HUES48 (cell line): ENCODE results near the gene TDRD9.

Source experiments
- H3K27ac ChIP-seq: one replicate; pipeline ENCODE4 v1.7.0; 2013; ENCODE audit warnings: low read depth, low read length, inconsistent platforms
- H3K27me3 ChIP-seq: 2 replicates; pipeline ENCODE4 v1.6.1; 2013; ENCODE audit warnings: mild to moderate bottlenecking, low read length; ENCODE audit not compliant: control insufficient read depth, insufficient read depth
- H3K36me3 ChIP-seq: 2 replicates; pipeline ENCODE4 v1.6.1; 2013; ENCODE audit warnings: low read length; ENCODE audit not compliant: control insufficient read depth, insufficient read depth
- H3K4me1 ChIP-seq: 2 replicates; pipeline ENCODE4 v1.6.1; 2013; ENCODE audit warnings: mild to moderate bottlenecking, low read length; ENCODE audit not compliant: control insufficient read depth, insufficient read depth
- H3K4me3 ChIP-seq: 2 replicates; pipeline ENCODE4 v1.5.1; 2013; ENCODE audit warnings: mild to moderate bottlenecking, low read depth, low read length
- H3K9ac ChIP-seq: 2 replicates; pipeline ENCODE4 v1.6.1; 2013; ENCODE audit warnings: mild to moderate bottlenecking, low read depth, low read length, moderate library complexity
- H3K9me3 ChIP-seq: 2 replicates; pipeline ENCODE4 v1.6.1; 2013; ENCODE audit warnings: low read length; ENCODE audit not compliant: control insufficient read depth, insufficient read depth

The TDRD9 gene

GRCh38 chr14:103894034-103894722 lies 34.1 kb upstream of the TDRD9 start:
- Histone ChIP-seq H3K4me1 (no peaks in the 10 kb centered on the region), H3K9ac (no peak overlapping the region), H3K27ac (no peak overlapping the region), H3K4me3 (no peak overlapping the region), H3K9me3 (0 out of 2 replicates have a peak, but pooled peaks cover 3% of the 10 kb centered on the region), H3K36me3 (no peaks in the 10 kb centered on the region), H3K27me3 (no peaks in the 10 kb centered on the region)

- H3K27ac ChIP-seq, result no peak overlapping the region
- H3K9ac ChIP-seq, result no peak overlapping the region
- H3K9me3 ChIP-seq, result 0 out of 2 replicates have a peak, but pooled peaks cover 3% of the 10 kb centered on the region
- H3K4me3 ChIP-seq, result no peak overlapping the region
- no peaks in the 10 kb centered on the region for H3K27me3 ChIP-seq
- H3K36me3 ChIP-seq, result no peaks in the 10 kb centered on the region
- H3K4me1 ChIP-seq, result no peaks in the 10 kb centered on the region
Observed at GRCh38 chr14:103894723-103895059, 33.6 kb upstream of the TDRD9 start.

GRCh38 chr14:103896578-103896977 lies 31.7 kb upstream of the TDRD9 start:
- Histone ChIP-seq H3K4me1 (no peaks in the 10 kb centered on the region), H3K4me3 (no peak overlapping the region), H3K9ac (no peak overlapping the region), H3K9me3 (0 out of 2 replicates have a peak, but pooled peaks cover 3% of the 10 kb centered on the region), H3K27ac (no peak overlapping the region), H3K27me3 (no peaks in the 10 kb centered on the region), H3K36me3 (no peaks in the 10 kb centered on the region)

DNA sequence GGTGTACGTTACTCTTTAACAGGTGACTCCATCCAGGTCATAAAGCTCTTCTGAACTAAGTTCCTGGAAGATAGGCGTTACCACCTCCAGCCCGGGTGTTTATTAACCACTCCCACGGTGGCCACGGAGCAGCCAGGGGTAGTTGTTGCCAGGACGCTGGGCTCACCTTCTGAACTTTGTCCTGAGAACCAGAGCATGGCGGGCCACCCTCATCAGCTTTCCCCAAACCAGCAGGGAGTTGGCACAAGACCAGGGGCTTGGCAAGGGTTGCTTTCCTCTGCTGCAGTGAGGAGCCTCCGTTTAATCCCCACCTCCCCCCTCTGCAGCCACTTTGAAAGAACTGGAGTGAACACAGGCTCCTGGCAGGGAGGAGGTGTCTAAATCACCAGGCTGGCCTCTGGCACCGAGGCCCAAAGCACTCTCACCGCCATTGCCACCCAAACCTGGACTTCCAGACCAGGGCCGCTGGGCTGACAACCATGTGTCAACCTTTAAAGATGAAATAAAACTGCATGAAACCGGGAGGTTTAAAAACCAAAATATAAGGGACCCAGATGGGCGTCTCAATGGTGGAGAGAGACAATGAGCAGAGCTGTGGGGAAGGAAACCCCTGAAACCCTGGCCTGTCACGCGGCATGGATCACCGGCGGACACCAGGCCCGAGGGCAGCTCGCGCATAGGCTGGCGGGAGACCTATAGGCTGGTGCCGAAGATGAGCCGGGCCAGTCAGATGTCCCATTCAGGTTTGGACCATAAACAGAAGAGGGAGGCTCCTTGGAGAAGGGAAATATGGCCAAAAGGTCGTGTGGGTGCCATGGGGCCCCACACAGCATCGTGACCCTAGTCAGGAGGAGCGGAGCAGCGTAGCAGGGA lies 30.9 kb upstream of the TDRD9 start:
- Histone ChIP-seq H3K9ac (no peak overlapping the region), H3K36me3 (no peaks in the 10 kb centered on the region), H3K27ac (no peak overlapping the region), H3K27me3 (no peaks in the 10 kb centered on the region), H3K4me3 (no peak overlapping the region), H3K4me1 (no peaks in the 10 kb centered on the region), H3K9me3 (0 out of 2 replicates have a peak, but pooled peaks cover 3% of the 10 kb centered on the region)

DNA sequence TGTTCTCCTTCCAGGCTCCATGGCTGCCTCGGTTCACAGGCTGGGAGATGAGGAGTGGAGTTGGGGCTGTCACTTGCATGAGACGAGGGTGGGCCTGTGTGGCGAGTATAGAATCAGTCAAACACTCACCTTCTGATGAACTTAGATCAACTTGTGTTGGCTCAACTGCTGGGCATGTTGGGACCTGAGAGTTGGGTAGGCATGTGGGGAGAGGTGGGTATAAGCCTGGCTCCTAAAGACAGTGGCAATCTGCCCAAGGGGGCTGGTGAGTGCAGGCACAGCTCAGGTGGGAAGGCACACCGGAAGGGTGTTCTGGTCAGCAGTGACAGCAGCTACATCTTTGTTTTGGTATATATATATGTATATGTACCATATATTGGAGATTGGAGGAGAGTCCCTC lies 30.1 kb upstream of the TDRD9 start:
- Histone ChIP-seq H3K36me3 (no peaks in the 10 kb centered on the region), H3K27me3 (no peaks in the 10 kb centered on the region), H3K9me3 (0 out of 2 replicates have a peak, but pooled peaks cover 3% of the 10 kb centered on the region), H3K27ac (no peak overlapping the region), H3K9ac (no peak overlapping the region), H3K4me3 (no peak overlapping the region), H3K4me1 (no peaks in the 10 kb centered on the region)

GRCh38 chr14:103898711-103899110 lies 29.5 kb upstream of the TDRD9 start:
- no peaks in the 10 kb centered on the region for H3K27me3 ChIP-seq
- no peak overlapping the region for H3K9ac ChIP-seq
- H3K4me1 ChIP-seq, result no peaks in the 10 kb centered on the region
- no peak overlapping the region for H3K27ac ChIP-seq
- H3K9me3 ChIP-seq, result 0 out of 2 replicates have a peak, but pooled peaks cover 3% of the 10 kb centered on the region
- no peak overlapping the region for H3K4me3 ChIP-seq
- no peaks in the 10 kb centered on the region for H3K36me3 ChIP-seq

- Histone ChIP-seq H3K36me3 (no peaks in the 10 kb centered on the region), H3K4me3 (no peak overlapping the region), H3K27me3 (no peaks in the 10 kb centered on the region), H3K9ac (no peak overlapping the region), H3K9me3 (0 out of 2 replicates have a peak, but pooled peaks cover 3% of the 10 kb centered on the region), H3K4me1 (no peaks in the 10 kb centered on the region), H3K27ac (no peak overlapping the region)
Observed at GRCh38 chr14:103899316-103899715, 28.9 kb upstream of the TDRD9 start.

GRCh38 chr14:103899833-103900232 lies 28.4 kb upstream of the TDRD9 start:
- Histone ChIP-seq H3K36me3 (no peaks in the 10 kb centered on the region), H3K4me3 (no peak overlapping the region), H3K27ac (no peak overlapping the region), H3K9ac (no peak overlapping the region), H3K4me1 (no peaks in the 10 kb centered on the region), H3K9me3 (0 out of 2 replicates have a peak, but pooled peaks cover 3% of the 10 kb centered on the region), H3K27me3 (no peaks in the 10 kb centered on the region)

DNA sequence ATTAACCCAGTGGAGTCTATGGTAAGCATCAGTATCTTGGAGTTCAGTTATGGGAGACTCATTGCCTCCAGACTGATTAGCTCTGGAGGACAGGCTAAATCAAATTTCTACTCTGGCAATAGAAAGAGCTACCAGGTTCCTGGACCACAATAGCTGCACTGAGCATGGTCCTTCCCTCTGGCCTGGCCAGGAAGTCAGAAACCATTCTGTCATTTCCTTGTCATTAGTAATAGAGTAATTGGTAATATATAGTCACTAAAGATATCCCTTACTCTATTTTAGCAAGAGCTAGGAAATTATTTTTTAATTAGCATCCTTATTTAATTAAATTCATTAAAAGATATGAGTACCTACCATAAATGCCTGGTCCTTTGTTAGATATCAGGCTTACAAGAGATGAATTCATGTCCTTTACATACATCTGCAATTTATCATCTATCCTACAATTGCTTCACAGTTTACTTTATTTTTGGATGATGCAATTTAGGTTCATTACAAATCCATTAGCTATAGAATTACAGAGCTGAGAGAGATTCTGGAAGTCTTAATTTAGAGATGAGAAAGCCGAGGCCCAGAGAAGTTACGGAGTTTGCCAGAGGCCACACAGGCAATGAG lies 23.7 kb upstream of the TDRD9 start:
- Histone ChIP-seq H3K36me3 (no peaks in the 10 kb centered on the region), H3K9ac (no peak overlapping the region), H3K9me3 (no peaks in the 10 kb centered on the region), H3K4me3 (no peak overlapping the region), H3K27me3 (no peaks in the 10 kb centered on the region), H3K27ac (no peak overlapping the region), H3K4me1 (no peaks in the 10 kb centered on the region; the same call in 1 of the 2 replicates)

DNA sequence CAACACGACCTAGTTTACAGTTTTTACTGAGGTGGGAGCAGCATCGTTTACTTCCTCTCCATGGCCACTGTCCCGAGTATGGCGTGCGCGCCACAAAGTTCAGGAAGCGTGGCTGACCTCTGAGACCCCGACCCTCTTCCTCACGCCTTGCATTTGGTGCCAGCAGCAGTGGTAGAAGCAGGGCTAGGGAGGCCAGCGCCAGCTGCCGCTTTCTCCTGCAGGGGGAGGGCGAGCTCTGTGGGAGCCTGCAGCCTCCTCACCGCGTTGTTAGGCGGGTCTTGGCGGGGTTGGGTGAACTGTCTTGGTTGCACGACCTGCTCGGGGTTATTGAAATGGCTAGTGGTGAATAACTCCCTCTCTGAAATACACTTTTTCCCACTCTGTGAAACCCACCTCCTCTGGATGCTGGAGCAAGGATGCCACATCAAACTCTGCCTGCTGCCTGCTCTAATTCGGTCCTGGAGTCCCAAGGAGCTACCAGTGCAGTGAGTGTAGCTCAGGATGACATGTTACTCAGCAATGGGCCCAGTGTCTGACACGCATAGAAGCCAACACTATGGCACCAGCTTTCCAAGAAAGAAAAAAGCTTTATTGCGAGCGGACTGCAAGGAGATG lies 22.3 kb upstream of the TDRD9 start:
- Histone ChIP-seq H3K9ac (no peak overlapping the region), H3K9me3 (no peaks in the 10 kb centered on the region), H3K4me1 (peaks cover 8% of the 10 kb centered on the region; the same call in 1 of the 2 replicates), H3K36me3 (no peaks in the 10 kb centered on the region), H3K4me3 (no peak overlapping the region), H3K27me3 (no peaks in the 10 kb centered on the region), H3K27ac (no peak overlapping the region)
